A549 (cell line): ENCODE measurements around the gene ZNF266.

Experiments used
- BCL3 ChIP-seq: fragments of >200 bp; sonication (Bioruptor Twin); formaldehyde crosslinking; IDR thresholded peaks from 3 replicates; pipeline ENCODE4 v1.6.1; 2016
- CEBPB ChIP-seq, 2 experiments: fragments of >200 bp in 1 of 2; sonication (Bioruptor Twin) in 1 of 2; formaldehyde crosslinking in 1 of 2; IDR thresholded peaks; 2 replicates each; pipeline ENCODE4 v1.6.1; 2012 to 2016
- CHD2 ChIP-seq: fragments of 150-350 bp; IDR thresholded peaks from 2 replicates; pipeline ENCODE4 v1.6.1; 2014; ENCODE audit warnings: low read length; ENCODE audit not compliant: partially characterized antibody
- CTCF ChIP-seq: fragments of >200 bp; sonication (Bioruptor Twin); formaldehyde crosslinking; IDR thresholded peaks from 3 replicates; pipeline ENCODE4 v1.5.1; 2016
- E2F6 ChIP-seq: IDR thresholded peaks from 2 replicates; pipeline ENCODE4 v1.6.1; 2012; ENCODE audit warnings: low read depth, borderline replicate concordance
- EHMT2 ChIP-seq: fragments of 200-600 bp; sonication (generic); IDR thresholded peaks from 2 replicates; pipeline ENCODE4 v1.6.1; 2016; ENCODE audit warnings: antibody characterized with exemption, low read depth, mild to moderate bottlenecking, moderate library complexity
- HEYL ChIP-seq: fragments of 250-450 bp; sonication (Bioruptor Pico); IDR thresholded peaks from 2 replicates; pipeline ENCODE4 v1.8.0; 2021; ENCODE audit warnings: mild to moderate bottlenecking, moderate library complexity
- JUNB ChIP-seq: fragments of >200 bp; sonication (Bioruptor Twin); formaldehyde crosslinking; IDR thresholded peaks from 2 replicates; pipeline ENCODE4 v1.6.1; 2016
- MAX ChIP-seq: IDR thresholded peaks from 2 replicates; pipeline ENCODE4 v1.6.1; 2012
- POLR2A ChIP-seq: IDR thresholded peaks from 2 replicates; pipeline ENCODE4 v1.6.1; 2012; ENCODE audit warnings: mild to moderate bottlenecking, low read length
- RAD21 ChIP-seq, 2 experiments: fragments of >200 bp in 1 of 2; sonication (Bioruptor Twin) in 1 of 2; formaldehyde crosslinking in 1 of 2; IDR thresholded peaks in 1 of 2; conservative IDR thresholded peaks in 1 of 2; 2 replicates in 1 of 2; 3 replicates in 1 of 2; pipeline ENCODE4 v1.6.1; 2012 to 2018; ENCODE audit warnings: inconsistent platforms in 1 of 2
- RCOR1 ChIP-seq: fragments of 150-350 bp; IDR thresholded peaks from 2 replicates; pipeline ENCODE4 v1.6.1; 2014; ENCODE audit warnings: antibody characterized with exemption, low read length, low read depth
- ZFP36 ChIP-seq: fragments of 450-650 bp; IDR thresholded peaks from 2 replicates; pipeline ENCODE4 v1.6.1; 2014; ENCODE audit warnings: borderline replicate concordance; ENCODE audit not compliant: partially characterized antibody

- TF ChIP-seq JUNB (no peak), BCL3 (no peak), E2F6 (no peak), CTCF (no peak), CEBPB (IDR thresholded peaks at IDR 0.05) (no peak), POLR2A (no peak), ZFP36 (no peak), HEYL (CRISPR knock-in tag) (no peak), EHMT2 (no peak), CHD2 (no peak), RCOR1 (no peak), RAD21 (conservative IDR thresholded peaks at IDR 0.05 in 1 of 2, IDR thresholded peaks at IDR 0.05 in 1 of 2) (no peak), MAX (no peak)
These were observed 49.8 kb upstream of the ZNF266 start for GRCh38 chr19:9485140-9485539.
